Dedifferentiated amniotic fluid mesenchymal stem cell (primary cell): ENCODE data around the gene MRPL24.
A peak's percentile ranks its signal among the peaks of the same experiment; 100 is the strongest.
"Not testable (repeated sequence)": the region's sequence is repeated elsewhere in the genome, so short reads cannot be mapped to it uniquely, and the experiment has no call there.

Experiments used
- DNase-seq: peaks from one replicate; pipeline ENCODE4 v3.0.0-alpha.2; 2016; ENCODE audit errors: extremely low spot score

MRPL24 gene

GRCh38 chr1:156740741-156741480 is at the start of gene MRPL24:
TSS of gene MRPL24 (minus strand) at chr1:156741088. CDS start at chr1:156738704, 2,384 bp downstream.
- peak; percentile 100 for DNase-seq

DNA sequence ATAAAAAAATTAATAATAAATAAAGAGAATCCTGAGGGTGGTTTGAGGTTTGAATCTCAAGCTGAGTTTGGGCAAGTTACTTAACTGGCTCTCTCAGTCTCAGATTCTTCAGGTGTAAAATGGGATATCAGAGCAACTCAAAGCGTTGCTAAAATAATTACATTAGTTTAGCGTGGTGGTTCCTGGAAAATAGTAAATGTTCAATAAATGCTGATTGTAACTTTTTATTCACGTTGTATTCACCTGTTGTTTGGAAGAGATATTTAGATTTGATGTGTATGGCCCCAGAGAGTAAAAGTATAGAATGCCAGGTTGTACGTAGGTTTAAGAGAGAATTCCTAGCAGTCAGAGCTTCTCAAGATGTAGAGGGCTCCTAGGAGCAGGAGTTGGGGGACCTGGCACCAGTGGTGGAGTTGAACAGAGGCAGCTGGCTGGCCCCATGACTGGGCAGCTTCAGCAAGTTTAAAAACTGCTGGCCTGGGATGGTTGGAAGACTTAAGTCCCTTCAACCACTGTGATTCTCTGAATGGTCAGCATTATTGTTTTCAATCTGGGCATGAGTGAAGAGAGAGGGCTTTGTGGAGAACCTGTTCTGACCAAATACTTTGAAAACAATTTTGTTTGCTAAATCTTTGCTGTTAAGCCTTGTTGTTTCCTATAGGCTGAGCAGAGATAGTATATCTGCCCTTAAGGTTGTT is 48.9 kb upstream of the MRPL24 start:
- DNase-seq: no peak

- DNase-seq: no peak
Measured at GRCh38 chr1:156788136-156788535, 47.2 kb upstream of the MRPL24 start.

DNA sequence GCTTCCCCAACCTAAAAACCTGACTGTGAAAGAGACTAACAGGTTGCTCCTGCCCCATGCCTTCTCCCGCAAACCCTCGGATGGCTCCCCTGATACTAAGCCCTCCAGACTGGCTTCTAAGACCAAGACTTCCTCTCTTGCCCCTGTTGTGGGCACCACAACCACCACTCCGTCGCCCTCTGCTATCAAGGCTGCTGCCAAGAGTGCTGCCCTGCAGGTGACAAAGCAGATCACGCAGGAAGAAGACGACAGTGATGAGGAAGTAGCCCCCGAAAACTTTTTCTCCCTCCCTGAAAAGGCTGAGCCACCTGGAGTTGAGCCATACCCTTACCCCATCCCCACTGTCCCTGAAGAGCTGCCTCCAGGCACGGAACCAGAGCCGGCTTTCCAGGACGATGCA is 45.8 kb upstream of the MRPL24 start:
- DNase-seq: no peak

- no peak for DNase-seq
Measured at GRCh38 chr1:156785458-156785857, 44.6 kb upstream of the MRPL24 start.

DNA sequence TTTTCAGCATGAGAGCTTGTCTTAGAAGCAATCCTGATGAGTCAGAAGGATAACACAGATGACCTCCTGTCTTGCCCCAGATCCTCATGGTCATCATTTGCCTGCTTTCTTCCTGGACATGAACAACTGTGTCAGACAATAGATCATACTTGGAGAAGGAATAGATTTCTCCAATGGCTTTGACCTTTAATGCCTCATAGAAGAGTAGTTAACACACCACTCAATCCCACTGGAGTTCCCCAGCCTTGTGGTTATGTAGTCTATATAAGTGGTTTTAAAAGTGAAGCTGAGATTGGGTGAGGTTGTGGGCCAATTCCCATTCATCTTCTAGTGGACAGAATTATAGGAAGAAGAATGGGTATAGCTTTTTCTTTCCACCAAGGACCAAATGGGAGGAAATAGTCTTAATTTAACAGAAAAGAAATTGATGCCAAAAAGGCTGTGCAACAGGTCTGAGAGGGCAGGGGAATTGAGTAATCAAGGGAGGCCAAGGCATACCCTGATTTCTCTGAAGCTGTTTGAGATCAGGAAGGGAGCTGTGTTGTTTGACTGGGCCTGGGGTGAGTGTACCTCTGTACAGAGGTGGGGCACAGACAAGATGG is 40.8 kb upstream of the MRPL24 start:
- no peak for DNase-seq

DNA sequence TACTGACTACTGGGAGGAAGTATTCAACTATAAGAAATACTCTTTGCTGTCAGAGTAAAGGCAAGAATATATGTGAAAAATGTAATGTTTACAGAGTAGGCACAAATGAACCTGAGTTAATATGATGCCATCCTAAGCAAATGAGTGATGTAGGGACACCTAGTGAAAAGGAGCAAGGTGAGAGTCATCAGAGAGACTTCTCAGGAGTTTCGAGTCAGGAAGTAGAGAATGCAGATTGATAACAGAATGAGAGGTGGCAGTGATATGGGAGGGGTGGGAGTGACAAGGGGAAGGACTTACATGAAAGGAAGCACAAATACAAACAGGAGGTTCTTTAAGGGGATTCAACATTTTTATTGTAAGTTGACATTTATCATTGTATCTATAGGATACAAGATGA is 36.7 kb upstream of the MRPL24 start:
- no peak for DNase-seq

GRCh38 chr1:156776942-156777341 is 36.1 kb upstream of the MRPL24 start:
- DNase-seq: no peak

DNA sequence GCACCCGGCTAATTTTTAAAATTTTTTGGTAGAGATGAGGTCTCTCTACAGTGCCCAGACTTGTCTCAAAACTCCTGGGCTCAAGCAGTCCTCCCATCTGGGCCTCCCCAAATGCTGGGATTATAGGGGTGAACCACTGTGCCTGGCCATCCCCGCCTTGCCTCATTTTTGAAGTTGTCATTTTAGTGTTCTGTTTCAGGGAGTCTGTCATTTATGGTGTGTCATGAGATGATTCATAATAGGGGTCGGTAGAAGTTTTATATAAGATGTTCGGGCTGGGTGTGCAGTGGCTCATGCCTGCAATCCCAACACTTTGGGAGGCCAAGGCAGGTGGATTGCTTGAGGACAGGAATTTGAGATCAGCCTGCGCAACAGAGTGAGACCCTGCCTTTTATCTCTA is 34.9 kb upstream of the MRPL24 start:
- DNase-seq: no peak

GRCh38 chr1:156773607-156774006 is 32.7 kb upstream of the MRPL24 start:
- DNase-seq: no peak

DNA sequence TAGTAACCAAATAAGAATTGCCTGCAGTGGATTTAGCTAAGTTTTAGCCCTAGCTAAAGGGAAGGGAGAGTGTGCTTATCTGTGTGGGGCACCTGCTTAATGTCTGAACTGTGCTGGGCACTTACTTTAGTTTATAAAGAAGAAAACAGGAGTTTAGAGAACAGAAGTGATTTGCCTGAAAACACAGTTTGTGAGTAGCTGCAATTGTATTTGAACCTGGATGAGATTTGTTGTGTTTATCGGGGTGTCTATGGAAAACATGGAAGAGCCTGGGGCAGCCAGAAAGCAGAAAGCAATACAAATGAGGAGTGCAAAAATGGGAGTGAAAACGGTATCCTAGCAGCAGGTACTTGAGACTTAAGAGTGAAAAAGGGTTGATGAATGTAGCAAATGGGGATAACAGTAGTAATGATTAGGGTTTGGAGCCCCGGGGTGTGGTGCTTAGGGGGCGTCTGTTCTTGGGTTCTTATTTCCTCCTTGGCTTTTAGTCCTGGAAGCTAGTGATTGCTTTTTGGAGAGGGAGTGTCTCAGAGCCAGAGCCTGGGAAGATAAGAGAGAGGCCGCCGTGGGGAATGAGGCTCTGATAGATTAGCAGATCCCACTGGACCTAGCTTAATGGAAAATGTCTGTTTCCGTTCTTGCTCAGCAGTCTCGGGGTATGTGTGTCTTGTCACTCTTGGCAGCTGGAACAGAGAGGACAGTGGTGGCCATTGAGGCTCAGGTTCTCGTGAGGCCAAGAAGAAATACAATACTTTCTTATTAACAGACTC is 32.0 kb upstream of the MRPL24 start:
- DNase-seq: no peak

- DNase-seq: no peak
Measured at GRCh38 chr1:156772222-156772621, 31.3 kb upstream of the MRPL24 start.

GRCh38 chr1:156768610-156769295 is 27.9 kb upstream of the MRPL24 start:
- DNase-seq: no peak

- DNase-seq: no peak
Measured at GRCh38 chr1:156767879-156768604, 27.2 kb upstream of the MRPL24 start.

GRCh38 chr1:156767101-156767878 is 26.4 kb upstream of the MRPL24 start, which contains the start of gene PRCC:
TSS of gene PRCC (plus strand) at chr1:156767535. CDS start at chr1:156767772, 237 bp downstream.
- DNase-seq: peak; percentile 100

GRCh38 chr1:156766298-156767100 is 25.6 kb upstream of the MRPL24 start:
- DNase-seq: no peak

GRCh38 chr1:156765666-156766065 is 24.8 kb upstream of the MRPL24 start:
- DNase-seq: no peak

- DNase-seq: not testable (repeated sequence)
Measured at GRCh38 chr1:156765136-156765535, 24.2 kb upstream of the MRPL24 start.

GRCh38 chr1:156760796-156761104 is 19.9 kb upstream of the MRPL24 start:
- no peak for DNase-seq
